ENCODE measurements around the gene USH1C.

USH1C gene

GRCh38 chr11:17504330-17505107 lies 39.7 kb downstream of the USH1C start:
- no peak overlapping the region for H3K9ac ChIP-seq (ENCODE audit: insufficient read length)
- DNase-seq (ENCODE audit: low read depth, low spot score) = no peak
- no peak overlapping the region for H3K27ac ChIP-seq
- no peak overlapping the region for H3K4me3 ChIP-seq
- no peaks in the 10 kb centered on the region for H3K36me3 ChIP-seq (ENCODE audit: insufficient read depth, low read length)
- no peaks in the 10 kb centered on the region for H3K9me3 ChIP-seq (ENCODE audit: low read depth, low read length)
- TF ChIP-seq FOXP2 (optimal IDR thresholded peaks at IDR 0.05; ENCODE audit: control extremely low read depth, extremely low read length, insufficient read depth) (no peak), POLR2AphosphoS5 (IDR thresholded peaks at IDR 0.05; ENCODE audit: borderline replicate concordance, low read depth, low read length) (no peak)

GRCh38 chr11:17502630-17503029 lies 41.6 kb downstream of the USH1C start:
- Histone ChIP-seq H3K9ac (ENCODE audit: insufficient read length) (no peak overlapping the region), H3K4me3 (no peak overlapping the region), H3K36me3 (ENCODE audit: insufficient read depth, low read length) (no peaks in the 10 kb centered on the region), H3K27ac (no peak overlapping the region), H3K9me3 (ENCODE audit: low read depth, low read length) (no peaks in the 10 kb centered on the region)
- no peak for TF ChIP-seq EZH2 (IDR thresholded peaks at IDR 0.05)
- TF ChIP-seq POLR2AphosphoS5 (IDR thresholded peaks at IDR 0.05; ENCODE audit: borderline replicate concordance, low read depth, low read length) = no peak
- no peak for TF ChIP-seq FOXP2 (optimal IDR thresholded peaks at IDR 0.05; ENCODE audit: control extremely low read depth, extremely low read length, insufficient read depth)
- no peak for DNase-seq (ENCODE audit: low read depth, low spot score)

GRCh38 chr11:17500673-17501072 lies 43.5 kb downstream of the USH1C start:
- DNase-seq (ENCODE audit: low read depth, low spot score) = no peak
- TF ChIP-seq EZH2 (IDR thresholded peaks at IDR 0.05) (no peak), FOXP2 (optimal IDR thresholded peaks at IDR 0.05; ENCODE audit: control extremely low read depth, extremely low read length, insufficient read depth) (no peak), POLR2AphosphoS5 (IDR thresholded peaks at IDR 0.05; ENCODE audit: borderline replicate concordance, low read depth, low read length) (no peak)
- H3K9me3 ChIP-seq (ENCODE audit: low read depth, low read length) = no peaks in the 10 kb centered on the region

GRCh38 chr11:17498475-17498874 lies 45.7 kb downstream of the USH1C start:
- no peak for DNase-seq (ENCODE audit: low read depth, low spot score)
- Histone ChIP-seq H3K4me3 (no peak overlapping the region), H3K36me3 (ENCODE audit: insufficient read depth, low read length) (no peaks in the 10 kb centered on the region), H3K9me3 (ENCODE audit: low read depth, low read length) (no peaks in the 10 kb centered on the region), H3K27ac (no peak overlapping the region), H3K9ac (ENCODE audit: insufficient read length) (no peak overlapping the region)
- TF ChIP-seq FOXP2 (optimal IDR thresholded peaks at IDR 0.05; ENCODE audit: control extremely low read depth, extremely low read length, insufficient read depth) (no peak), POLR2AphosphoS5 (IDR thresholded peaks at IDR 0.05; ENCODE audit: borderline replicate concordance, low read depth, low read length) (no peak), EZH2 (IDR thresholded peaks at IDR 0.05) (no peak)

More at GRCh38 chr11:17500673-17501072, 43.5 kb downstream of the USH1C start:
- Histone ChIP-seq H3K36me3 (ENCODE audit: insufficient read depth, low read length) (no peaks in the 10 kb centered on the region), H3K27ac (no peak overlapping the region), H3K9ac (ENCODE audit: insufficient read length) (no peak overlapping the region), H3K4me3 (no peak overlapping the region)

GRCh38 chr11:17498058-17498457 lies 46.2 kb downstream of the USH1C start:
- H3K9me3 ChIP-seq (ENCODE audit: low read depth, low read length) = no peaks in the 10 kb centered on the region
- H3K4me3 ChIP-seq = no peak overlapping the region
- no peak for DNase-seq (ENCODE audit: low read depth, low spot score)
- no peak for TF ChIP-seq EZH2 (IDR thresholded peaks at IDR 0.05)
- no peak for TF ChIP-seq POLR2AphosphoS5 (IDR thresholded peaks at IDR 0.05; ENCODE audit: borderline replicate concordance, low read depth, low read length)
- TF ChIP-seq FOXP2 (optimal IDR thresholded peaks at IDR 0.05; ENCODE audit: control extremely low read depth, extremely low read length, insufficient read depth) = no peak
- H3K36me3 ChIP-seq (ENCODE audit: insufficient read depth, low read length) = no peaks in the 10 kb centered on the region
- no peak overlapping the region for H3K27ac ChIP-seq
- H3K9ac ChIP-seq (ENCODE audit: insufficient read length) = no peak overlapping the region

GRCh38 chr11:17496406-17496805 lies 47.8 kb downstream of the USH1C start:
- H3K4me3 ChIP-seq = no peak overlapping the region
- H3K9ac ChIP-seq (ENCODE audit: insufficient read length) = no peak overlapping the region
- no peaks in the 10 kb centered on the region for H3K36me3 ChIP-seq (ENCODE audit: insufficient read depth, low read length)
- TF ChIP-seq EZH2 (IDR thresholded peaks at IDR 0.05) (no peak), POLR2AphosphoS5 (IDR thresholded peaks at IDR 0.05; ENCODE audit: borderline replicate concordance, low read depth, low read length) (no peak), FOXP2 (optimal IDR thresholded peaks at IDR 0.05; ENCODE audit: control extremely low read depth, extremely low read length, insufficient read depth) (no peak)
- no peak for DNase-seq (ENCODE audit: low read depth, low spot score)
- H3K27ac ChIP-seq = no peak overlapping the region
- no peaks in the 10 kb centered on the region for H3K9me3 ChIP-seq (ENCODE audit: low read depth, low read length)

- Histone ChIP-seq H3K9me3 (ENCODE audit: low read depth, low read length) (no peaks in the 10 kb centered on the region), H3K4me3 (no peak overlapping the region), H3K9ac (ENCODE audit: insufficient read length) (no peak overlapping the region), H3K27ac (no peak overlapping the region), H3K36me3 (ENCODE audit: insufficient read depth, low read length) (no peaks in the 10 kb centered on the region)
- TF ChIP-seq FOXP2 (optimal IDR thresholded peaks at IDR 0.05; ENCODE audit: control extremely low read depth, extremely low read length, insufficient read depth) (no peak), POLR2AphosphoS5 (IDR thresholded peaks at IDR 0.05; ENCODE audit: borderline replicate concordance, low read depth, low read length) (no peak), EZH2 (IDR thresholded peaks at IDR 0.05) (no peak)
- DNase-seq (ENCODE audit: low read depth, low spot score) = no peak
Measured at GRCh38 chr11:17494019-17494418, 50.2 kb downstream of the USH1C start.

- no peak overlapping the region for H3K9ac ChIP-seq (ENCODE audit: insufficient read length)
- TF ChIP-seq FOXP2 (optimal IDR thresholded peaks at IDR 0.05; ENCODE audit: control extremely low read depth, extremely low read length, insufficient read depth) (no peak), POLR2AphosphoS5 (IDR thresholded peaks at IDR 0.05; ENCODE audit: borderline replicate concordance, low read depth, low read length) (no peak), EZH2 (IDR thresholded peaks at IDR 0.05) (no peak)
- H3K36me3 ChIP-seq (ENCODE audit: insufficient read depth, low read length) = no peaks in the 10 kb centered on the region
- H3K9me3 ChIP-seq (ENCODE audit: low read depth, low read length) = no peaks in the 10 kb centered on the region
- H3K4me3 ChIP-seq = no peak overlapping the region
- no peak for DNase-seq (ENCODE audit: low read depth, low spot score)
- H3K27ac ChIP-seq = no peak overlapping the region
Measured at GRCh38 chr11:17490938-17491337, 53.3 kb downstream of the USH1C start.

GRCh38 chr11:17490232-17490631 lies 54.0 kb downstream of the USH1C start:
- DNase-seq (ENCODE audit: low read depth, low spot score) = no peak
- no peak overlapping the region for H3K9ac ChIP-seq (ENCODE audit: insufficient read length)
- TF ChIP-seq FOXP2 (optimal IDR thresholded peaks at IDR 0.05; ENCODE audit: control extremely low read depth, extremely low read length, insufficient read depth) (no peak), POLR2AphosphoS5 (IDR thresholded peaks at IDR 0.05; ENCODE audit: borderline replicate concordance, low read depth, low read length) (no peak), EZH2 (IDR thresholded peaks at IDR 0.05) (no peak)
- H3K9me3 ChIP-seq (ENCODE audit: low read depth, low read length) = no peaks in the 10 kb centered on the region
- H3K27ac ChIP-seq = no peak overlapping the region
- no peak overlapping the region for H3K4me3 ChIP-seq
- H3K36me3 ChIP-seq (ENCODE audit: insufficient read depth, low read length) = no peaks in the 10 kb centered on the region
